CD4-positive, alpha-beta T cell (primary cell): ENCODE data around the gene POM121. TPM values are rescaled to one million over a fixed set of nuclear protein-coding genes. Genes with fewer than 3 reads are reported as not detected.
"Not testable (repeated sequence)": the region's sequence is repeated elsewhere in the genome, so short reads cannot be mapped to it uniquely, and the experiment has no call there.

Source experiments
- ATAC-seq: fragments of 200-7000 bp; cut with Tn5 transposase; one replicate; pipeline ENCODE4 v1.10.0; 2022; ENCODE audit warnings: mild to moderate bottlenecking; ENCODE audit not compliant: poor library complexity
- CTCF ChIA-PET: fragments of 350-600 bp; sonication (Branson Sonifier 250); formaldehyde crosslinking; loops from one replicate; lab custom pipeline; 2021; ENCODE audit warnings: antibody characterized with exemption, inconsistent platforms; lab: Charles Lee
- POLR2A ChIA-PET: fragments of 350-600 bp; sonication (Branson Sonifier 250); formaldehyde crosslinking; loops from one replicate; lab custom pipeline; 2021; ENCODE audit warnings: antibody characterized with exemption, inconsistent platforms; lab: Charles Lee
- DNase-seq, 14 experiments: peaks; one replicate each; pipeline ENCODE4 v3.0.0-alpha.2; 2013 to 2020; ENCODE audit warnings: mixed read lengths in 2 of 14
- H3K27ac ChIP-seq, 2 donors: one replicate each; pipeline versions ENCODE4 v1.5.1 to v1.7.0; 2013; ENCODE audit warnings: low read length in 2 of 2, low read depth in 1 of 2, mild to moderate bottlenecking in 1 of 2
- H3K27me3 ChIP-seq, 2 experiments: 1 replicate in 1 of 2; 2 replicates in 1 of 2; pipeline versions ENCODE4 v1.6.1 to v1.7.0; 2013; ENCODE audit warnings: low read length in 2 of 2, control low read depth in 1 of 2, mild to moderate bottlenecking in 1 of 2, moderate library complexity in 1 of 2; ENCODE audit not compliant: insufficient read depth in 2 of 2, control insufficient read depth in 1 of 2
- H3K36me3 ChIP-seq: one replicate; pipeline ENCODE4 v1.6.1; 2013; ENCODE audit warnings: low read length, control low read depth; ENCODE audit not compliant: insufficient read depth
- H3K4me1 ChIP-seq: one replicate; pipeline ENCODE4 v1.6.1; 2013; ENCODE audit warnings: low read length, control low read depth; ENCODE audit not compliant: insufficient read depth
- H3K4me3 ChIP-seq: one replicate; pipeline ENCODE4 v1.5.1; 2013; ENCODE audit warnings: mild to moderate bottlenecking, low read length, moderate library complexity
- H3K9me3 ChIP-seq, 2 experiments: 1 replicate in 1 of 2; 2 replicates in 1 of 2; pipeline versions ENCODE4 v1.6.1 to v1.7.0; 2013; ENCODE audit warnings: low read length in 2 of 2, mild to moderate bottlenecking in 2 of 2, control low read depth in 1 of 2, moderate library complexity in 1 of 2; ENCODE audit not compliant: control insufficient read depth in 1 of 2, insufficient read depth in 1 of 2
- H3K27ac Mint-ChIP-seq: one replicate; pipeline ENCODE4 v1.8.0; 2020; ENCODE audit warnings: mixed read lengths
- H3K27me3 Mint-ChIP-seq: one replicate; pipeline ENCODE4 v1.8.0; 2021; ENCODE audit warnings: mixed read lengths
- H3K36me3 Mint-ChIP-seq: one replicate; pipeline ENCODE4 v1.8.0; 2021; ENCODE audit warnings: low read depth, mixed read lengths
- H3K4me1 Mint-ChIP-seq: one replicate; pipeline ENCODE4 v1.8.0; 2021; ENCODE audit warnings: low read depth, mixed read lengths
- H3K4me3 Mint-ChIP-seq: one replicate; pipeline ENCODE4 v1.8.0; 2020; ENCODE audit warnings: mild to moderate bottlenecking, mixed read lengths
- H3K9me3 Mint-ChIP-seq: one replicate; pipeline ENCODE4 v1.8.0; 2020; ENCODE audit warnings: mixed read lengths
- CTCF ChIP-seq: fragments of 200-600 bp; IDR thresholded peaks from one replicate; pipeline ENCODE4 v1.8.0; 2022; ENCODE audit warnings: antibody characterized with exemption, mild to moderate bottlenecking
- intact Hi-C, 2 experiments: fragments of 100-400 bp; cut with DNase I in 1 of 2; cut with micrococcal nuclease in 1 of 2; formaldehyde crosslinking; loops; one replicate each; pipeline versions ENCODE4 v1.15.1 to v1.9.0; 2023 to 2025; cut with DNase I, micrococcal nuclease
- total RNA-seq, 174 experiments: library from RNA in 2 of 174; stranded (reverse) in 2 of 174; gene quantifications; one replicate each; pipeline ENCODE4 v1.2.3 and lab custom pipeline; 2021 to 2026

Gene POM121
- total RNA-seq, 2 experiments from 2014 or later, result 66.2 to 67.9 TPM

DNA sequence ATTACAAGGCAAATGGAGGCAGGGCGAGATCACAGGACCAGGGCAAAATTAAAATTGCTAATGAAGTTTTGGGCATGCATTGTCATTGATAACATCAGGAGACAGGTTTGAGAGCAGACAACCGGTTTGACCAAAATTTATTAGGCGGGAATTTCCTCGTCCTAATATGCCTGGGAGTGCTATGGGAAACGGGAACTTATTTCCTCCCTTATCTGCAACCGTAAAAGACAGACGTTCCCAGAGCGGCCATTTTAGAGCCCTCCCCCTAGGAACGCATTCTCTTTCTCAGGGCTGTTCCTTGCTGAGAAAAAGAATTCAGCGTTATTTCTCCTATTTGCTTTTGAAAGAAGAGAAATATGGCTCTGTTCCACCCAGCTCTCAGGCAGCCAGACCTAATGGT is 16.5 kb upstream of the POM121 start:
- H3K27ac ChIP-seq, H3K4me1 ChIP-seq, H3K4me3 ChIP-seq, H3K27me3 ChIP-seq, H3K4me3 Mint-ChIP-seq, CTCF ChIA-PET, H3K9me3 Mint-ChIP-seq, ATAC-seq, H3K27ac Mint-ChIP-seq, H3K9me3 ChIP-seq, H3K27me3 Mint-ChIP-seq, POLR2A ChIA-PET, intact Hi-C loops, DNase-seq: not testable (repeated sequence)
- Mint-ChIP-seq H3K36me3 (peaks cover 74% of the 10 kb centered on the region), H3K4me1 (peaks cover 23% of the 10 kb centered on the region)
- H3K36me3 ChIP-seq, result peaks cover 30% of the 10 kb centered on the region

- CTCF ChIA-PET, POLR2A ChIA-PET, H3K4me1 ChIP-seq, H3K9me3 ChIP-seq, DNase-seq, intact Hi-C loops, H3K4me3 ChIP-seq, H3K4me3 Mint-ChIP-seq, ATAC-seq, H3K27ac ChIP-seq, H3K27me3 ChIP-seq, H3K9me3 Mint-ChIP-seq, H3K27ac Mint-ChIP-seq, H3K27me3 Mint-ChIP-seq: not testable (repeated sequence)
- peaks cover 24% of the 10 kb centered on the region for H3K4me1 Mint-ChIP-seq
- peaks cover 33% of the 10 kb centered on the region for H3K36me3 ChIP-seq
- H3K36me3 Mint-ChIP-seq, result peaks cover 72% of the 10 kb centered on the region
These were observed 13.5 kb upstream of the POM121 start for GRCh38 chr7:72911395-72911794.

- intact Hi-C loops, result loop anchor here (2.0 kb wide), 2 partner anchors 85 to 91 kb away; partner anchors contain the start of gene TYW1B (in 1 of the 2)
- Mint-ChIP-seq H3K4me1 (peaks cover 20% of the 10 kb centered on the region), H3K36me3 (peaks cover 64% of the 10 kb centered on the region), H3K27ac (peak overlapping the region; percentile 35)
- CTCF ChIA-PET, result interaction anchor here (0.7 kb wide), 1 partner anchor 72 kb away, joined by 3 read pairs; no protein-coding TSS in a partner anchor
- POLR2A ChIA-PET, DNase-seq, H3K27ac ChIP-seq, H3K27me3 ChIP-seq, H3K4me3 ChIP-seq, H3K4me1 ChIP-seq, H3K9me3 Mint-ChIP-seq, H3K4me3 Mint-ChIP-seq, H3K9me3 ChIP-seq, H3K27me3 Mint-ChIP-seq, ATAC-seq: not testable (repeated sequence)
- peaks cover 34% of the 10 kb centered on the region for H3K36me3 ChIP-seq
These were observed 11.1 kb upstream of the POM121 start for GRCh38 chr7:72913750-72914149.

DNA sequence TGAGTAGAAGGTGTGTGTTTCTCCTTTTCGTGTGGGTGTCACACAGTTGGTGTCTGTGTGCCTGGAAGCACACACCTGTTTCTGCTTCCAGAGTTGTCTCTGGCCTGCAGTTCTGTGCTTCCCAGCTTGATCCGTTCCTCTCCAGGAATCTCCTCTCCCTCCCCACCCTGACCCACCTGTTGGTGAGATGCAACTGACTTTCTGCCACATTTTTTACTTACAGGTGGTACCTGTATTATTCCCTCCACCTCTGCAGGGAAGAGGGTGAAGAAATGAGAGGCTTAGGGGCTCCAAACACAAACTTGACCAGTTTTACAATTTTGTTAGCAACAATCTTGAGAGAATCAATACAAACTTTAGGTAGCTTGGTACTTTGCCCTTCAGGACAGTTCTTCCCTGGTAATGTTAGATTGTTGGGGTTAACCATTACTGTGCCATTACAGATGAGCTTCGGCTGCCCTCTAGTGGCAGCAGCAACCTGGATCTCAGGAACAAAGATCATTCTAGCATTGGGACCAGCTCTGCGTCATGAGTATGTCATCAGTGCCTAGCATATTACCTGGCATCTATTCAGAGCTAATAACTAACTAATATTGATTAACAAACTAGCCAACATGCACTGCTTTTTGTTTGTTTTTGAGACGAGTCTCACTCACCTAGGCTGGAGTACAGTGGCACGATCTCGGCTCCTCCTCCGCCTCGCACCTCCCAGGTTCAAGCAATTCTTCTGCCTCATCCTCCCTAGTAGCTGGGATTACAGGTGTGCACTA is 10.0 kb upstream of the POM121 start:
- peaks cover 63% of the 10 kb centered on the region for H3K36me3 Mint-ChIP-seq
- H3K27ac Mint-ChIP-seq, result peak overlapping the region; percentile 58
- H3K27me3 ChIP-seq, H3K27me3 Mint-ChIP-seq, H3K27ac ChIP-seq, H3K4me3 ChIP-seq, H3K9me3 ChIP-seq, H3K9me3 Mint-ChIP-seq, H3K4me3 Mint-ChIP-seq, H3K4me1 ChIP-seq: not testable (repeated sequence)
- intact Hi-C loops, result loop anchor here (2.0 kb wide), 2 partner anchors 86 to 92 kb away; partner anchors contain the start of gene TYW1B (in 1 of the 2)
- TF ChIP-seq CTCF, result peak; percentile 85
- ChIA-PET POLR2A (interaction anchor here (1.1 to 1.4 kb wide), 3 partner anchors 85 to 87 kb away, joined by 3 to 5 read pairs (median 4); partner anchors contain the start of gene TYW1B), CTCF (interaction anchor here (0.6 kb wide), 2 partner anchors 11 to 1252 kb away, joined by 3 to 4 read pairs; no protein-coding TSS in a partner anchor)
- DNase-seq (peak; percentile 13 to 68 (median 47)), ATAC-seq (peak; percentile 93)
- H3K36me3 ChIP-seq, result peaks cover 27% of the 10 kb centered on the region
- H3K4me1 Mint-ChIP-seq, result peaks cover 15% of the 10 kb centered on the region
